PC-9 (cell line): Measurements from ENCODE around the gene EPHB1.

Experiments
- CTCF ChIP-seq: fragments of 200-600 bp; sonication (generic); conservative IDR thresholded peaks from 2 replicates; pipeline ENCODE4 v1.6.1; 2017; ENCODE audit warnings: mixed run types, antibody characterized with exemption, mild to moderate bottlenecking, moderate library complexity
- EZH2 ChIP-seq: fragments of 200-600 bp; sonication (generic); IDR thresholded peaks from 2 replicates; pipeline ENCODE4 v1.8.0; 2017; ENCODE audit warnings: antibody characterized with exemption, low read depth

- TF ChIP-seq CTCF (no peak), EZH2 (no peak)
Observed at GRCh38 chr3:135091946-135092345, 296.9 kb downstream of the EPHB1 start.
